CD4-positive, alpha-beta memory T cell (primary cell): ENCODE results near the gene OR4X1. TPM values are rescaled to one million over a fixed set of nuclear protein-coding genes. Genes with fewer than 3 reads are reported as not detected.
"Not testable (repeated sequence)": the region's sequence is repeated elsewhere in the genome, so short reads cannot be mapped to it uniquely, and the experiment has no call there.

ENCODE experiments used
- CTCF ChIA-PET: fragments of 350-600 bp; sonication (Branson Sonifier 250); formaldehyde crosslinking; loops from one replicate; lab custom pipeline; 2021; ENCODE audit warnings: inconsistent platforms; ENCODE audit not compliant: partially characterized antibody; lab: Charles Lee
- POLR2A ChIA-PET: fragments of 350-600 bp; sonication (Branson Sonifier 250); formaldehyde crosslinking; loops from one replicate; lab custom pipeline; 2021; ENCODE audit not compliant: partially characterized antibody; lab: Charles Lee
- DNase-seq, 5 donors: peaks; one replicate each; pipeline versions ENCODE4 v3.0.0 to v3.0.0-alpha.2; 2020 to 2022; ENCODE audit warnings: mixed read lengths in 1 of 5
- H3K27ac ChIP-seq: one replicate; pipeline ENCODE4 v1.7.0; 2013; ENCODE audit warnings: low read depth, low read length
- H3K27me3 ChIP-seq: 2 replicates; pipeline ENCODE4 v1.7.0; 2013; ENCODE audit warnings: mild to moderate bottlenecking, low read length, moderate library complexity; ENCODE audit not compliant: insufficient read depth
- H3K36me3 ChIP-seq: 2 replicates; pipeline ENCODE4 v1.7.0; 2013; ENCODE audit warnings: mild to moderate bottlenecking, low read length, moderate library complexity; ENCODE audit not compliant: insufficient read depth
- H3K4me1 ChIP-seq: 2 replicates; pipeline ENCODE4 v1.7.0; 2013; ENCODE audit warnings: mild to moderate bottlenecking, low read length, moderate library complexity; ENCODE audit not compliant: insufficient read depth
- H3K4me3 ChIP-seq, 2 donors: one replicate each; pipeline ENCODE4 v1.7.0; 2013; ENCODE audit warnings: low read length in 2 of 2, mild to moderate bottlenecking in 1 of 2
- H3K9me3 ChIP-seq, 2 donors: one replicate each; pipeline ENCODE4 v1.7.0; 2013; ENCODE audit warnings: low read length in 2 of 2, control low read depth in 1 of 2; ENCODE audit not compliant: control insufficient read depth in 1 of 2
- H3K27ac Mint-ChIP-seq, 7 donors: one replicate each; pipeline ENCODE4 v1.8.0; 2020 to 2021; ENCODE audit warnings: mixed read lengths in 7 of 7, mild to moderate bottlenecking in 6 of 7, inconsistent platforms in 3 of 7, moderate library complexity in 3 of 7
- H3K27me3 Mint-ChIP-seq, 2 donors: one replicate each; pipeline ENCODE4 v1.8.0; 2020 to 2021; ENCODE audit warnings: mixed read lengths in 2 of 2
- H3K36me3 Mint-ChIP-seq, 2 donors: one replicate each; pipeline ENCODE4 v1.8.0; 2020 to 2021; ENCODE audit warnings: mixed read lengths in 2 of 2, inconsistent platforms in 1 of 2, mild to moderate bottlenecking in 1 of 2
- H3K4me1 Mint-ChIP-seq, 4 donors: one replicate each; pipeline ENCODE4 v1.8.0; 2020 to 2021; ENCODE audit warnings: mixed read lengths in 4 of 4, mild to moderate bottlenecking in 1 of 4
- H3K4me3 Mint-ChIP-seq, 8 donors: one replicate each; pipeline ENCODE4 v1.8.0; 2020 to 2021; ENCODE audit warnings: mixed read lengths in 8 of 8, mild to moderate bottlenecking in 7 of 8, moderate library complexity in 6 of 8, inconsistent platforms in 3 of 8
- H3K9me3 Mint-ChIP-seq, 8 donors: one replicate each; pipeline ENCODE4 v1.8.0; 2020 to 2021; ENCODE audit warnings: mixed read lengths in 8 of 8, mild to moderate bottlenecking in 5 of 8, inconsistent platforms in 3 of 8, moderate library complexity in 1 of 8
- intact Hi-C: fragments of 100-400 bp; cut with micrococcal nuclease; formaldehyde crosslinking; loops from one replicate; pipeline ENCODE4 v1.15.1; 2023
- polyA plus RNA-seq, 2 donors: library from polyadenylated mRNA; unstranded; fragments of 300-500 nt; fragmentation: Illumina TruSeq; gene quantifications; one replicate each; pipeline ENCODE4 v1.2.3, GENCODE V29; 2021
- total RNA-seq, 2 experiments: library from RNA; stranded (reverse); gene quantifications; one replicate each; pipeline ENCODE4 v1.2.3, GENCODE V29; 2021

The OR4X1 gene
- total and polyA plus RNA-seq, 4 experiments from 2014 or later = not detected

DNA sequence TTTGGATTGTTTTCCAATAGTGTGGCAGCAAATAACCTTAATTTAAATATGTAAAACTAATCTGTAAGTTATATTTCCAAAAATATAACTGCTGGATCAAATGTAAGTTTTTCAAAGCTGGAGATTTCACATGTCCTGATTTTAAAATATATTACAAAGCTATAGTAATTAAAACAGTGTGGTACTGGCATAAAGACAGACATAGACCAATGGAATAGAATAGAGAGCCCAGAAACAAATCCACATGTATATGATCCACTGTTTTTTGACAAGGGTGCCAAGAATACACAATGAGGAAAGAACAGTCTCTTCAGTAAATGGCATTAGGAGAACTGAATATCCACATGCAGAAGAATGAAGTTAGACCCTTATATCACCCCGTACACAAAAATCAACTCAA is 14.8 kb upstream of the OR4X1 start:
- Mint-ChIP-seq H3K36me3 (no peaks in the 10 kb centered on the region), H3K9me3 (peaks cover 4 to 26% (median 11%) of the 10 kb centered on the region in 8 donors), H3K4me1 (peaks cover 0 to 2% (median 0%) of the 10 kb centered on the region in 4 donors), H3K27me3 (peaks cover 13 to 22% of the 10 kb centered on the region in 2 donors), H3K4me3 (no peak overlapping the region), H3K27ac (no peak overlapping the region)
- intact Hi-C loops = no loop called here
- ChIA-PET CTCF (no interaction called here), POLR2A (no interaction called here)
- Histone ChIP-seq H3K27me3 (no peaks in the 10 kb centered on the region), H3K4me1 (no peaks in the 10 kb centered on the region), H3K9me3 (no peaks in the 10 kb centered on the region), H3K27ac (no peak overlapping the region), H3K36me3 (no peaks in the 10 kb centered on the region), H3K4me3 (no peak overlapping the region)
- no peak for DNase-seq

DNA sequence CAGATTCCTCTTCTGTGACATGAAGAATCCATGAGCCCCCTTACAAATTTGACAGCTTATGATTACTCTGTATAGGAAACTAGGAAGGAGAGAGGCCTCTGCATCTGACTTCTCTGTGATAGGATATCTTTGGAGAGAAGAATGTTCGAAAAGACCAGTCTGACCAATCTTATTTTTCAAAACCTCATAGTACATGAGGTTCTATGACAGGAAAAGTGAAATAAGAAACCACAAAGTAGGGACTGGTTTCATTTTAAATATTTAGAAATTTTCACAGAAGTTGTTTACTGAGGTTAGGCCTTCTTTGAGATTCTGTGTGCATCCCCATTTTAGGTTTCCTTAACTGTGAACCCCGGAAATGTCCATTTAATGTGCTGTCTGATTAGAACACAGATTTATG is 2.1 kb upstream of the OR4X1 start:
- intact Hi-C loops = no loop called here
- Mint-ChIP-seq H3K27ac (peak overlapping the region in 1 of 7 donors; percentile 10), H3K9me3 (peaks cover 0 to 6% (median 4%) of the 10 kb centered on the region in 8 donors), H3K4me3 (no peak overlapping the region), H3K36me3 (no peaks in the 10 kb centered on the region), H3K4me1 (peaks cover 4 to 7% (median 5%) of the 10 kb centered on the region in 4 donors), H3K27me3 (peaks cover under 1 to 3% of the 10 kb centered on the region in 2 donors)
- Histone ChIP-seq H3K4me3 (no peak overlapping the region), H3K9me3 (no peaks in the 10 kb centered on the region), H3K27me3 (no peaks in the 10 kb centered on the region), H3K27ac (no peak overlapping the region), H3K36me3 (no peaks in the 10 kb centered on the region), H3K4me1 (no peaks in the 10 kb centered on the region)
- ChIA-PET CTCF (interaction anchor here (0.6 kb wide), 1 partner anchor 89 kb away, joined by 4 read pairs; no protein-coding TSS in a partner anchor), POLR2A (no interaction called here)
- no peak for DNase-seq

DNA sequence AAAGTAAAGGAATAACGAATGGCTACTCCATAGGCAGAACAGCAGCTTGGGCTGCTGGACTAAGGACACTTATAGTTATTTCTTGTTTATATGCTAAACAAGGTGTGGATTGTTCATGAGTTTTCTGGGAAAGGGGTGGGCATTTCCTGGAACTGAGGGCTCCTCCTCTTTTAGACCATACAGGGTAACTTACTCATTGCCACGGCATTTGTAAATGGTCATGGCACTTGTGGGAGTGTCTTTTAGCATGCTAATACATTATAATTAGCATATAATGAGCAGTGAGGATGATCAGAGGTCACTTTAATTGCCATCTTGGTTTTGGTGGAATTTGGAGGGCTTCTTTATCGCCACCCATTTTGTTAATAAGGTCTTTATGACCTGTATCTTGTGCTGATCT is 7.0 kb downstream of the OR4X1 start:
- no peak for DNase-seq
- H3K27me3 ChIP-seq = peaks cover 3% of the 10 kb centered on the region
- no peaks in the 10 kb centered on the region for H3K36me3 ChIP-seq
- ChIA-PET CTCF (no interaction called here), POLR2A (no interaction called here)
- H3K36me3 Mint-ChIP-seq = no peaks in the 10 kb centered on the region
- no peaks in the 10 kb centered on the region for H3K4me1 ChIP-seq
- no peak overlapping the region for H3K4me3 ChIP-seq
- H3K9me3 Mint-ChIP-seq = no peaks in the 10 kb centered on the region
- no peak overlapping the region for H3K27ac Mint-ChIP-seq
- intact Hi-C loops = no loop called here
- H3K4me3 Mint-ChIP-seq = no peak overlapping the region
- H3K27ac ChIP-seq = no peak overlapping the region
- H3K27me3 Mint-ChIP-seq = peaks cover 2 to 4% of the 10 kb centered on the region in 2 donors
- H3K9me3 ChIP-seq = no peaks in the 10 kb centered on the region
- H3K4me1 Mint-ChIP-seq = no peaks in the 10 kb centered on the region

DNA sequence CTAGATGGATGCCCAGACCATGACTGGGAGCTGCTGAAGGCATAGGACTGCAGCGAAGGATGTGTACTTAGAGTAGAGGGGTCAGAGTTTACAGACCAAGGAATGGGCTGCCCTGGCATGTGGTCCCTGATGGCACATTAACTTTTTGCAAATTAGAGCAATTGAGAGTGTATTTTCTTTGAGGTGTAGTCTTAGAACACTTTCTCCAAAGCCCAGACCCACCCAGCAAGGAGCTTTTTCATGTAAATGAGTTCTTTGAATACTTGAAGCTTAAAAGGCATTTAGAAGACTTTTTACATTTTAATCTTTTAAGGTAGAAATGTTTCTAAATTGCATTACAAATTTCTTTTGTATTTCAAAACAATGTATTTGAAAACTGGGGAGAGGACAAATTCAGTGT is 8.9 kb downstream of the OR4X1 start:
- H3K9me3 ChIP-seq = no peaks in the 10 kb centered on the region
- no peak overlapping the region for H3K4me3 ChIP-seq
- H3K4me1 ChIP-seq = no peaks in the 10 kb centered on the region
- POLR2A ChIA-PET = no interaction called here
- H3K27ac ChIP-seq = no peak overlapping the region
- intact Hi-C loops = no loop called here
- H3K4me3 Mint-ChIP-seq = no peak overlapping the region
- no peaks in the 10 kb centered on the region for H3K36me3 ChIP-seq
- H3K36me3 Mint-ChIP-seq = no peaks in the 10 kb centered on the region
- H3K9me3 Mint-ChIP-seq = no peaks in the 10 kb centered on the region
- no peaks in the 10 kb centered on the region for H3K4me1 Mint-ChIP-seq
- H3K27me3 Mint-ChIP-seq = peaks cover 2 to 4% of the 10 kb centered on the region in 2 donors
- DNase-seq = no peak
- peaks cover 3% of the 10 kb centered on the region for H3K27me3 ChIP-seq
- CTCF ChIA-PET = interaction anchor here (1.1 to 1.5 kb wide), 2 partner anchors 10 to 35 kb away, joined by 3 read pairs; no protein-coding TSS in a partner anchor
- no peak overlapping the region for H3K27ac Mint-ChIP-seq

DNA sequence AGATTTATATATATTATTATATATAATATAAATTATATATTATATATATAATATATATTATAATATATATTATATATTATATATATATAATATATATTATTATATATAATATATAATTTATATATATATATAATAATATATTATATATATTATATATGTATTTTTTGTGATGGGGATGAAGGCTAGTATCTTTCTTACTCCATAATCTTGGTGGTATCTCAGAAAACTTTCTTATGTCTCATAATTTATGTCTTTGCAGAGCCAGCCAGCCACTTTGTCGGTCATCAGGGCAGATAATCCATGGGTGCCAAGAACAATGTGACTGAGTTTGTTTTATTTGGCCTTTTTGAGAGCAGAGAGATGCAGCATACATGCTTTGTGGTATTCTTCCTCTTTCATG is 42.3 kb downstream of the OR4X1 start, which contains the start of gene OR4S1:
TSS of gene OR4S1 (plus strand) at position 301 of the 400 bp plus-strand sequence. CDS start at position 301, 0 bp downstream.
- Mint-ChIP-seq H3K4me3 (no peak within 1 kb of the TSS), H3K27me3 (peaks cover 3 to 10% of the 10 kb centered on the region in 2 donors), H3K36me3 (no peaks in the 10 kb centered on the region), H3K9me3 (peaks cover 0 to 4% (median 2%) of the 10 kb centered on the region in 8 donors), H3K4me1 (peaks cover 0 to 6% (median 4%) of the 10 kb centered on the region in 4 donors), H3K27ac (peak within 1 kb of the TSS in 1 of 7 donors; percentile 43)
- intact Hi-C loops = no loop called here
- no peaks in the 10 kb centered on the region for H3K27me3 ChIP-seq
- H3K4me1 ChIP-seq = no peaks in the 10 kb centered on the region
- H3K27ac ChIP-seq = no peak within 1 kb of the TSS
- no peak within 1 kb of the TSS for H3K4me3 ChIP-seq
- H3K9me3 ChIP-seq = no peaks in the 10 kb centered on the region
- POLR2A ChIA-PET = no interaction called here
- H3K36me3 ChIP-seq = no peaks in the 10 kb centered on the region
- CTCF ChIA-PET = interaction anchor here (1.1 to 2.8 kb wide), 2 partner anchors 7 to 115 kb away, joined by 3 to 10 read pairs; no protein-coding TSS in a partner anchor
- DNase-seq = no peak

DNA sequence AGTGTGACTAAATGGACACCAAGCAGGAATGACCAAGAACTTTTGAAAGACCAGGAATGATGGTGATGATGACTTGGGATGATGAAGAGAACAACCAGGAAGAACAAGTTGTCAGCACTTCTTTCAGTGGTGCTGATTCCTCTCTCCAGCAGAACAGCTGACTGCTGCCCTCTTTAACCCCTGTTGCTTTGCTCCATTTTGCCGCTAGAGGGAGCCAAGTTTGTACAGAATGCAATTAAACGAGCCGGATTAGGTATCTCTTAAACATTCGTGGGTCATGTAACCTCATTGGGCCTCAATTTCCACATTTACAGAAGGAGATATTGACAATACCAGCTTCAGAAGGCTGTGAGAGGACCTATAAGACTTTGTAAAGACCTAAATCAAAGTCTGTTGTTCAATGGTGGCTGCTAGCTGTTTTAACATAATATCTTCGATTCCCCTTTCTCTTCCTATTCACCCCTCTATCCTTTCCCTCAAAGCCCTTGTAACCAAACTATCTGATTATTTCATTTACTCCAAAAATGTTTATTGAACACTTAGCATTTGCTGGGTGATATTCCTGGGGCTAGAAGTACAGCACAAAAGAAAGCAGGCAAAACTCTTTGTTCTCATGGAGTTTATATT is 44.2 kb downstream of the OR4X1 start:
- Histone ChIP-seq H3K4me3 (no peak overlapping the region), H3K4me1 (no peaks in the 10 kb centered on the region), H3K27me3 (no peaks in the 10 kb centered on the region), H3K27ac (no peak overlapping the region), H3K36me3 (no peaks in the 10 kb centered on the region), H3K9me3 (no peaks in the 10 kb centered on the region)
- peaks cover 0 to 6% (median 4%) of the 10 kb centered on the region in 4 donors for H3K4me1 Mint-ChIP-seq
- H3K36me3 Mint-ChIP-seq = no peaks in the 10 kb centered on the region
- peaks cover 0 to 8% (median 0%) of the 10 kb centered on the region in 8 donors for H3K9me3 Mint-ChIP-seq
- POLR2A ChIA-PET = no interaction called here
- H3K4me3 Mint-ChIP-seq = no peak overlapping the region
- CTCF ChIA-PET = interaction anchor here (0.5 to 2.9 kb wide), 16 partner anchors 8 to 861 kb away, joined by 3 to 28 read pairs (median 4); no protein-coding TSS in a partner anchor
- peaks cover 6 to 10% of the 10 kb centered on the region in 2 donors for H3K27me3 Mint-ChIP-seq
- peak; percentile 52 to 59 (median 56) for DNase-seq
- H3K27ac Mint-ChIP-seq = no peak overlapping the region
- intact Hi-C loops = loop anchor here (1.0 kb wide), 1 partner anchor 135 kb away; no protein-coding TSS in a partner anchor

DNA sequence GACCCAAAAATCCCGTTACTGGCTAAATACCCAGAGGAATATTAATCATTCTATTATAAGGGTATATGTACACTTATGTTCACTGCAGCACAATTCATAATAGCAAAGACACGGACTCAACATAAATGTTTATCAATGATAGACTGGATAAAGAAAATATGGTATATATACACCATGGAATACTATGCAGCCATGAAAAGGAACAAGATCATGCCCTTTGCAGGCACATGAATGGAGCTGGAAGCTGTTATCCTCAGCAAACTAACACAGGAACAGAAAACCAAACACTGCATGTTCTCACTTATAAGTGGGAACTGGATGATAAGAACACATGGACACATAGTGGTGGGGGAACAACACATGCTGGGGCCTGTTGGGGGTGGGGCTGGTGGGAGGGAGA is 49.9 kb downstream of the OR4X1 start:
- H3K36me3 ChIP-seq, intact Hi-C loops, H3K36me3 Mint-ChIP-seq, H3K27ac Mint-ChIP-seq, CTCF ChIA-PET, H3K9me3 ChIP-seq, H3K27me3 ChIP-seq, H3K4me1 Mint-ChIP-seq, H3K4me3 Mint-ChIP-seq, DNase-seq, H3K4me3 ChIP-seq, H3K27ac ChIP-seq, POLR2A ChIA-PET, H3K27me3 Mint-ChIP-seq, H3K4me1 ChIP-seq: not testable (repeated sequence)
- peaks cover 3 to 23% (median 8%) of the 10 kb centered on the region in 8 donors for H3K9me3 Mint-ChIP-seq
